GM21423 (cell line): ENCODE measurements around the gene LONP1.
"Not testable (repeated sequence)": the region's sequence is repeated elsewhere in the genome, so short reads cannot be mapped to it uniquely, and the experiment has no call there.

Experiments
- ATAC-seq: cut with Tn5 transposase; IDR thresholded peaks from one replicate; pipeline ENCODE4 v1.9.1; 2021; ENCODE audit warnings: mild to moderate bottlenecking, moderate library complexity; ENCODE audit not compliant: unreplicated experiment

LONP1 gene

GRCh38 chr19:5693195-5694166, 26.5 kb downstream of the LONP1 start:
- no peak for ATAC-seq

- ATAC-seq = no peak
Observed at GRCh38 chr19:5692723-5693194, 27.2 kb downstream of the LONP1 start.

GRCh38 chr19:5691822-5692722, 27.9 kb downstream of the LONP1 start:
- ATAC-seq = no peak

GRCh38 chr19:5690955-5691821, 28.8 kb downstream of the LONP1 start:
- no peak for ATAC-seq

- ATAC-seq = peak; percentile 43
Observed at GRCh38 chr19:5690125-5690954, 29.6 kb downstream of the LONP1 start, which contains the start of gene RPL36. TSS of gene RPL36 (plus strand) at chr19:5690295. CDS start at chr19:5690508, 213 bp downstream.

- not testable (repeated sequence) for ATAC-seq
Observed at GRCh38 chr19:5688262-5688881, 31.6 kb downstream of the LONP1 start.

GRCh38 chr19:5687360-5688198, 32.4 kb downstream of the LONP1 start:
- no peak for ATAC-seq

GRCh38 chr19:5686647-5687359, 33.1 kb downstream of the LONP1 start:
- peak; percentile 51 for ATAC-seq

GRCh38 chr19:5686326-5686646, 33.7 kb downstream of the LONP1 start:
- no peak for ATAC-seq

GRCh38 chr19:5684694-5685430, 35.1 kb downstream of the LONP1 start:
- ATAC-seq = no peak

GRCh38 chr19:5683177-5683886, 36.6 kb downstream of the LONP1 start:
- no peak for ATAC-seq

- no peak for ATAC-seq
Observed at GRCh38 chr19:5682107-5682482, 37.9 kb downstream of the LONP1 start.

GRCh38 chr19:5681391-5682106, 38.4 kb downstream of the LONP1 start:
- no peak for ATAC-seq

GRCh38 chr19:5680437-5681368, 39.2 kb downstream of the LONP1 start, which contains the start of the genes HSD11B1L and MICOS13:
TSS of gene HSD11B1L (plus strand) at chr19:5681027. CDS start at chr19:5684833, 3,806 bp downstream.
TSS of gene MICOS13 (minus strand) at chr19:5680516. CDS start at chr19:5680486, 30 bp downstream.
- peak; percentile 86 for ATAC-seq
